Neutrophil (primary cell): Measurements from ENCODE around the gene GLIS1.

ENCODE experiments used
- H3K27ac ChIP-seq: fragments of 200-600 bp; sonication (generic); 2 replicates; pipeline ENCODE4 v1.5.1; 2016; ENCODE audit warnings: mild to moderate bottlenecking, moderate library complexity
- H3K27me3 ChIP-seq: fragments of 200-600 bp; sonication (generic); 2 replicates; pipeline ENCODE4 v1.6.0; 2016; ENCODE audit warnings: mild to moderate bottlenecking
- H3K36me3 ChIP-seq: fragments of 200-600 bp; sonication (generic); 2 replicates; pipeline ENCODE4 v1.5.1; 2017
- H3K4me1 ChIP-seq, 2 experiments: fragments of 200-600 bp in 1 of 2; sonication (generic) in 1 of 2; 1 replicate in 1 of 2; 2 replicates in 1 of 2; pipeline versions ENCODE4 v1.5.1 to v1.6.1; 2013 to 2016; ENCODE audit warnings: low read depth in 1 of 2, low read length in 1 of 2, mild to moderate bottlenecking in 1 of 2, moderate library complexity in 1 of 2; ENCODE audit not compliant: control insufficient read depth in 1 of 2, insufficient read depth in 1 of 2
- H3K4me3 ChIP-seq, 2 experiments: fragments of 200-600 bp in 1 of 2; sonication (generic) in 1 of 2; 1 replicate in 1 of 2; 2 replicates in 1 of 2; pipeline ENCODE4 v1.5.1; 2013 to 2016; ENCODE audit warnings: low read depth in 1 of 2, low read length in 1 of 2, mild to moderate bottlenecking in 1 of 2, moderate library complexity in 1 of 2
- H3K9me3 ChIP-seq: fragments of 200-600 bp; sonication (generic); 2 replicates; pipeline ENCODE4 v1.5.1; 2016
- TF ChIP-seq, protein P1 (sequence below): fragments of 200-600 bp; sonication (generic); IDR thresholded peaks from 2 replicates; pipeline ENCODE4 v1.5.1; 2016; ENCODE audit warnings: antibody characterized with exemption

The GLIS1 gene

DNA sequence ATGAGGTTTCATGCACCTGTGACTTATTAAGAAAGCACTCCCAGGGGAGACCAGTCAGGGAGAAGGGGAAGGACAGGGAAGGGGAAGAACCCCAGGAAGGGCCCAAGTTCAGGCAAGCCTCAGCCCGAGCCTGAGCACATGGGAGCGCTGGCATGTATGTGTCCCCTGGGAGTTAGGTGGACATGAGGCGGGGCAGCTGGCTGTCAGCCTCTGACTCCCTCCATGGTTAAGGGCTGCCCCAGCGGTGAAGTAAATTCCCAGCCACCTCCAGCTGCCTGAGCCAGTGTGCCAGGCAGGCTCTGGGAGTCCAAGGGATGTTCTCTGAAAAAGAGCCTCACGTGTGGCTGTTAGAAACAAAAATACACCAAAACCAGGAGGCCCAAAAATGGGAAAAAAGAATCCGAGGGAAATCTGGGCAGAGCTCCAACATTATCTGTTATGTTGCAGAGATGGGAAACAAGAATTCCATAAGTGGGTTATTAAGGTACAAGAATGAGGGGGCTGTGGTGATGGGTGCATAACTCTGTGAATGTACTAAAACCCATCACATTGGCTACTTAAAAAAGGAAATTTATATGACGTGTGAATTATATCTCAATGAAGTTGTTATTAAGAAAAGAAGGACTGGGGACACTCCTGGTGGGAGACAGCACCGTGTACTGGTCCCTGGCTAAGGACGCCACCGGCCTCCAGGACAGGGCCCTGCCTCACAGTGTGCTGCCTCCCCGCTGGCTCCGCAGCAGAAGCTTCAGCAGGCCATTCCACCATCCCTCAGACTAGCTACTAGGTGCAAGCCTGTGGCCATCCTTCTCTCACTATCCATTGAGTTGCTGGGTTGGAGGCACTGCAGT is 261.1 kb downstream of the GLIS1 start:
- TF ChIP-seq, protein P1, sequence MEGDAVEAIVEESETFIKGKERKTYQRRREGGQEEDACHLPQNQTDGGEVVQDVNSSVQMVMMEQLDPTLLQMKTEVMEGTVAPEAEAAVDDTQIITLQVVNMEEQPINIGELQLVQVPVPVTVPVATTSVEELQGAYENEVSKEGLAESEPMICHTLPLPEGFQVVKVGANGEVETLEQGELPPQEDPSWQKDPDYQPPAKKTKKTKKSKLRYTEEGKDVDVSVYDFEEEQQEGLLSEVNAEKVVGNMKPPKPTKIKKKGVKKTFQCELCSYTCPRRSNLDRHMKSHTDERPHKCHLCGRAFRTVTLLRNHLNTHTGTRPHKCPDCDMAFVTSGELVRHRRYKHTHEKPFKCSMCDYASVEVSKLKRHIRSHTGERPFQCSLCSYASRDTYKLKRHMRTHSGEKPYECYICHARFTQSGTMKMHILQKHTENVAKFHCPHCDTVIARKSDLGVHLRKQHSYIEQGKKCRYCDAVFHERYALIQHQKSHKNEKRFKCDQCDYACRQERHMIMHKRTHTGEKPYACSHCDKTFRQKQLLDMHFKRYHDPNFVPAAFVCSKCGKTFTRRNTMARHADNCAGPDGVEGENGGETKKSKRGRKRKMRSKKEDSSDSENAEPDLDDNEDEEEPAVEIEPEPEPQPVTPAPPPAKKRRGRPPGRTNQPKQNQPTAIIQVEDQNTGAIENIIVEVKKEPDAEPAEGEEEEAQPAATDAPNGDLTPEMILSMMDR: no peak
- Histone ChIP-seq H3K27me3 (no peaks in the 10 kb centered on the region), H3K27ac (no peak overlapping the region)

DNA sequence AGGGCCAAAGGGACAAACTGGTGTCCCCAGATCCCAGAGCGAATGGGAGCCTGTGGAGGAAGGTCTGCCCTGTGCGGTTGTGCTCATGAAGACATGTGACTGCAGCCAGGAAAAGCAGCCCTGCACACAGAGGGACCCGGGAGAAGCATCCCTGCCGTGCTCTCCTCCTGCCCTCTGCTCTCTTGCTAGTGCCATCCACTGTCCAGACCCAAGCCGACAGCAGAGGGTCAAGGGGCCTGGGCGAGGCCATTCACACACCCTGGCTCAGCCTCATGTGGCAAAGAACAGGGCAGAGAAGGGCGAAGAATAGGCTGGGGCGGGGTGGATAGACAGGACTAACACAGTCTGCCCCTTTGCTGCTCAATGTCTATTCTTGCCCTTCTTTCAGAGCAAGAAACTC is 262.4 kb downstream of the GLIS1 start:
- Histone ChIP-seq H3K27me3 (no peaks in the 10 kb centered on the region), H3K36me3 (no peaks in the 10 kb centered on the region), H3K9me3 (no peaks in the 10 kb centered on the region), H3K4me1 (no peaks in the 10 kb centered on the region), H3K27ac (no peak overlapping the region), H3K4me3 (no peak overlapping the region)
- TF ChIP-seq, protein P1: no peak

More for the DNA sequence above, 261.1 kb downstream of the GLIS1 start:
- H3K36me3 ChIP-seq: no peaks in the 10 kb centered on the region
- H3K4me1 ChIP-seq: no peaks in the 10 kb centered on the region
- no peaks in the 10 kb centered on the region for H3K9me3 ChIP-seq
- H3K4me3 ChIP-seq: no peak overlapping the region

DNA sequence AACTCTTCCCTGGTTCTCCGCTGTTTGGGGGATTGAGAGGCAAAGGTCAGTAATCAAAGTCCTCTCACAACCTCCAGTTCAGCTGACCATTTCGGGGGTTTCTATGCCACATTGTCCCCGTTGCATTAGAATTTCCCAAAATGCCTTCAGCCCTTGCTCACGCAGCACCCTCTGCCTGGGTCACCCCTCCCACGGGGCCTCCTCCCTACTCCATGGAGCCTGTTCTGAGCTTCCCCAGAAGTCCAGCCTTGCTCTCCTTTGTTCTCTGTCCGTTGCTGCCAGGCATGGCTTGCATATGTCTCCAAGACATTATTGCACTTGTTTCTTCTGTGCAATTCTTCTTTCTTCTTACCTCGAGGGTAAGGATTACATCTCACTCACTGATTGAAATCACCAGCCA is 263.3 kb downstream of the GLIS1 start:
- H3K4me1 ChIP-seq: no peaks in the 10 kb centered on the region
- TF ChIP-seq, protein P1: no peak
- no peaks in the 10 kb centered on the region for H3K36me3 ChIP-seq
- no peaks in the 10 kb centered on the region for H3K9me3 ChIP-seq
- no peak overlapping the region for H3K4me3 ChIP-seq
- no peak overlapping the region for H3K27ac ChIP-seq
- H3K27me3 ChIP-seq: no peaks in the 10 kb centered on the region

DNA sequence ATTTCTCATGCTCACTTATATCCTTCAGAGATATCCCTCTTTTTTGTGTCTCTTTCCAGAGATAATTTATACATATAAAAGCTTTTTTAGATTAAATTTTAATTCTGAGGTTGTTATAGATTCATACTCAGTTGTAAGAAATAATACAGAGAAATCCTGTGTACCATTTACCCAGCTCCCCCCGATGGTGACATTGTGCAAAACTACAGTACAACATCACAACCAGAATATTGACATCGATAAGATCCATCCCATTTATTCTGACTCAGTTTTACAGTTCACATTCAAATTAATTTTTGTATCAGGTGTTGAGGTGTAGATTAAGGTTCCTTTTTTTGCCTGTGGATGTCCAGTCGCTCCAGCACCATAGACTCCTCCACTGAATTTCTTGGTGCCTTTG is 265.5 kb downstream of the GLIS1 start:
- TF ChIP-seq, protein P1: no peak
- no peaks in the 10 kb centered on the region for H3K9me3 ChIP-seq
- no peaks in the 10 kb centered on the region for H3K27me3 ChIP-seq
- no peak overlapping the region for H3K4me3 ChIP-seq
- H3K27ac ChIP-seq: no peak overlapping the region
- no peaks in the 10 kb centered on the region for H3K36me3 ChIP-seq
- no peaks in the 10 kb centered on the region for H3K4me1 ChIP-seq

DNA sequence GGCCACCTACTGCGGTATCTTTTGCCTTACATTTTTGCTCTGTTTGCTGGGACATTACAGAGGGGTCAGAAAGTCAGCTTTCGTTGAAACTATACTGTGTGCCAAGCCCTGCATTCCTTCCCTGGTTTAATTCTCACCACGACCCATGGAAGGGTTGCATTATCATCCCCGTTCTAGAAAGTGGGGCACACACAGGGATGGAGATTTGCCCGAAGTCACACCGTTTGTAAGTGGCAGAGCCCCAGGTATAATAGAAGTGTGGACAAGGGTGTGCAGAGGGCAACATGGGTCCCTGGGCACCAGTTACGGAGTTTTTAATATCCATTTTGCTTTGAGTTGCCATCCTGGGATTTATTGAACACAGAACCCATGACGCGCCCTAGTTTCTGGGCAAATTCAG is 268.0 kb downstream of the GLIS1 start:
- H3K4me3 ChIP-seq: no peak overlapping the region

More for the DNA sequence above, 268.0 kb downstream of the GLIS1 start:
- TF ChIP-seq, protein P1: no peak
- Histone ChIP-seq H3K27me3 (no peaks in the 10 kb centered on the region), H3K36me3 (no peaks in the 10 kb centered on the region), H3K9me3 (no peaks in the 10 kb centered on the region), H3K4me1 (no peaks in the 10 kb centered on the region), H3K27ac (no peak overlapping the region)
